Breast epithelium (tissue), 3 donors: ENCODE measurements around the gene MRPL21.

Experiments
- POLR2A ChIP-seq: fragments of 450-650 bp; IDR thresholded peaks from one replicate; pipeline ENCODE4 v1.6.1; 2016; ENCODE audit warnings: antibody characterized with exemption, mild to moderate bottlenecking, moderate library complexity
- TF ChIP-seq, protein P1 (sequence below), 3 donors: fragments of 450-650 bp; IDR thresholded peaks; one replicate each; pipeline ENCODE4 v1.5.1; 2016 to 2017; ENCODE audit warnings: antibody characterized with exemption in 3 of 3, mild to moderate bottlenecking in 3 of 3, moderate library complexity in 3 of 3

DNA sequence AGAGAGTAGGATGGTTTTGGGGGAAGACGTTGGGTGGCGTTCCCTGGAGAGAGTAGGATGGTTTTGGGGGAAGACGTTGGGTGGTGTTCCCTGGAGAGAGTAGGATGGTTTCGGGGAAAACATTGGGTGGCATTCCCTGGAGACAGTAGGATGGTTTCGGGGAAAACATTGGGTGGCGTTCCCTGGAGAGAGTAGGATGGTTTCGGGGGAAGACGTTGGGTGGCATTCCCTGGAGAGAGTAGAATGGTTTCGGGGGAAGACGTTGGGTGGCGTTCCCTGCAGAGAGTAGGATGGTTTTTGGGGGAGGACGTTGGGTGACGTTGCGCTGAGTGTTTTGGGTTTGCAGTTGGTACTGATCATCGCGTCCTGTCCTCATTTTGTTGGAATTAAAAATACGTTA, 28.3 kb upstream of the MRPL21 start:
- TF ChIP-seq, protein P1, sequence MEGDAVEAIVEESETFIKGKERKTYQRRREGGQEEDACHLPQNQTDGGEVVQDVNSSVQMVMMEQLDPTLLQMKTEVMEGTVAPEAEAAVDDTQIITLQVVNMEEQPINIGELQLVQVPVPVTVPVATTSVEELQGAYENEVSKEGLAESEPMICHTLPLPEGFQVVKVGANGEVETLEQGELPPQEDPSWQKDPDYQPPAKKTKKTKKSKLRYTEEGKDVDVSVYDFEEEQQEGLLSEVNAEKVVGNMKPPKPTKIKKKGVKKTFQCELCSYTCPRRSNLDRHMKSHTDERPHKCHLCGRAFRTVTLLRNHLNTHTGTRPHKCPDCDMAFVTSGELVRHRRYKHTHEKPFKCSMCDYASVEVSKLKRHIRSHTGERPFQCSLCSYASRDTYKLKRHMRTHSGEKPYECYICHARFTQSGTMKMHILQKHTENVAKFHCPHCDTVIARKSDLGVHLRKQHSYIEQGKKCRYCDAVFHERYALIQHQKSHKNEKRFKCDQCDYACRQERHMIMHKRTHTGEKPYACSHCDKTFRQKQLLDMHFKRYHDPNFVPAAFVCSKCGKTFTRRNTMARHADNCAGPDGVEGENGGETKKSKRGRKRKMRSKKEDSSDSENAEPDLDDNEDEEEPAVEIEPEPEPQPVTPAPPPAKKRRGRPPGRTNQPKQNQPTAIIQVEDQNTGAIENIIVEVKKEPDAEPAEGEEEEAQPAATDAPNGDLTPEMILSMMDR (IDR thresholded peaks at IDR 0.05), result no peak
- TF ChIP-seq POLR2A, result no peak
